IMR-90 (cell line): ENCODE measurements around the gene ANKRD13A. TPM values are rescaled to one million over a fixed set of nuclear protein-coding genes. Genes with fewer than 3 reads are reported as not detected.

Experiments
- ATAC-seq: fragments of 200-7000 bp; cut with Tn5 transposase; 2 replicates; pipeline ENCODE4 v1.9.1; 2020; ENCODE audit warnings: low read depth, mild to moderate bottlenecking, moderate library complexity
- BruUV-seq: library from RNA; stranded (reverse); fragments of 400-500 nt; replicated peaks from 2 replicates; lab custom pipeline; 2021; lab: Mats Ljungman, UMichigan
- CTCF ChIA-PET: fragments of 300-600 bp; formaldehyde crosslinking; extraction: SDS; loops from one replicate; lab custom pipeline; 2021; ENCODE audit warnings: antibody characterized with exemption; lab: Yijun Ruan, JAX
- POLR2A ChIA-PET: fragments of 300-600 bp; sonication (Branson Sonifier 250); formaldehyde crosslinking; loops from one replicate; lab custom pipeline; 2022; ENCODE audit warnings: antibody characterized with exemption; ENCODE audit not compliant: unreplicated experiment; lab: Charles Lee
- DNase-seq: peaks from one replicate; pipeline ENCODE4 v3.0.0; 2013
- H2AFZ ChIP-seq: replicated peaks from 2 replicates; pipeline ENCODE3; 2013; ENCODE audit warnings: low read length, mild to moderate bottlenecking; ENCODE audit not compliant: poor library complexity
- H2AK5ac ChIP-seq: 2 replicates; pipeline ENCODE4 v1.6.1; 2013; ENCODE audit warnings: low read depth, low read length, inconsistent platforms
- H2AK9ac ChIP-seq: replicated peaks from 2 replicates; pipeline ENCODE3; 2013; ENCODE audit warnings: mild to moderate bottlenecking, low read depth, low read length, moderate library complexity; ENCODE audit not compliant: poor library complexity
- H2BK120ac ChIP-seq: 2 replicates; pipeline ENCODE4 v1.6.1; 2013; ENCODE audit warnings: low read depth, low read length, inconsistent platforms
- H2BK15ac ChIP-seq: 3 replicates; pipeline ENCODE4 v1.6.1; 2013; ENCODE audit warnings: low read depth, low read length, inconsistent platforms
- H2BK20ac ChIP-seq: 2 replicates; pipeline ENCODE4 v1.6.1; 2013; ENCODE audit warnings: low read depth, mild to moderate bottlenecking, inconsistent platforms, low read length, moderate library complexity
- H2BK5ac ChIP-seq: 2 replicates; pipeline ENCODE4 v1.6.1; 2013; ENCODE audit warnings: mild to moderate bottlenecking, low read depth, low read length, inconsistent platforms; ENCODE audit not compliant: poor library complexity, severe bottlenecking
- H3K14ac ChIP-seq: replicated peaks from 2 replicates; pipeline ENCODE4 v1.6.1; 2013; ENCODE audit warnings: low read depth, low read length, inconsistent platforms
- H3K18ac ChIP-seq: 2 replicates; pipeline ENCODE4 v1.6.1; 2013; ENCODE audit warnings: low read depth, low read length, control low read depth
- H3K23ac ChIP-seq: 2 replicates; pipeline ENCODE4 v1.6.1; 2013; ENCODE audit warnings: low read depth, low read length, inconsistent platforms
- H3K27ac ChIP-seq: 2 replicates; pipeline ENCODE4 v1.5.1; 2013; ENCODE audit warnings: mild to moderate bottlenecking, control low read depth, low read length; ENCODE audit not compliant: insufficient read depth
- H3K27me3 ChIP-seq: 2 replicates; pipeline ENCODE4 v1.6.1; 2013; ENCODE audit warnings: low read length; ENCODE audit not compliant: control insufficient read depth, insufficient read depth
- H3K36me3 ChIP-seq: 2 replicates; pipeline ENCODE4 v1.6.1; 2013; ENCODE audit warnings: low read length, mixed read lengths; ENCODE audit not compliant: control insufficient read depth, insufficient read depth
- H3K4ac ChIP-seq: 2 replicates; pipeline ENCODE4 v1.6.1; 2013; ENCODE audit warnings: low read depth, low read length, inconsistent platforms
- H3K4me1 ChIP-seq: 2 replicates; pipeline ENCODE4 v1.6.1; 2013; ENCODE audit warnings: low read length, mixed read lengths; ENCODE audit not compliant: control insufficient read depth, insufficient read depth
- H3K4me2 ChIP-seq: 2 replicates; pipeline ENCODE4 v1.6.1; 2013; ENCODE audit warnings: low read depth, mild to moderate bottlenecking, control low read depth, low read length, moderate library complexity
- H3K4me3 ChIP-seq: 2 replicates; pipeline ENCODE4 v1.5.1; 2013; ENCODE audit warnings: low read depth, mild to moderate bottlenecking, control low read depth, low read length, moderate library complexity; ENCODE audit not compliant: insufficient read depth
- H3K56ac ChIP-seq: 2 replicates; pipeline ENCODE4 v1.6.1; 2013; ENCODE audit warnings: low read length, inconsistent platforms; ENCODE audit not compliant: insufficient read depth; ENCODE audit errors: extremely low read depth
- H3K79me1 ChIP-seq, 2 experiments: 2 replicates each; pipeline ENCODE4 v1.6.1; 2013; ENCODE audit warnings: low read length in 2 of 2, inconsistent platforms in 1 of 2, low read depth in 1 of 2
- H3K9ac ChIP-seq: 2 replicates; pipeline ENCODE4 v1.6.1; 2013; ENCODE audit warnings: low read depth, low read length, control low read depth
- H3K9me1 ChIP-seq: 2 replicates; pipeline ENCODE4 v1.6.1; 2013; ENCODE audit warnings: low read length, inconsistent platforms; ENCODE audit not compliant: insufficient read depth
- H3K9me3 ChIP-seq: 2 replicates; pipeline ENCODE4 v1.6.1; 2013; ENCODE audit warnings: low read length; ENCODE audit not compliant: control insufficient read depth, insufficient read depth
- H4K20me1 ChIP-seq: 2 replicates; pipeline ENCODE4 v1.6.1; 2013; ENCODE audit warnings: low read length, inconsistent platforms; ENCODE audit not compliant: insufficient read depth
- H4K5ac ChIP-seq: 2 replicates; pipeline ENCODE4 v1.6.1; 2013; ENCODE audit warnings: mild to moderate bottlenecking, low read depth, low read length, control low read depth
- H4K8ac ChIP-seq, 2 experiments: 2 replicates each; pipeline ENCODE4 v1.6.1; 2013; ENCODE audit warnings: low read depth in 2 of 2, low read length in 2 of 2, control low read depth in 1 of 2, inconsistent platforms in 1 of 2
- H4K91ac ChIP-seq: 2 replicates; pipeline ENCODE4 v1.6.1; 2013; ENCODE audit warnings: low read depth, low read length, inconsistent platforms; ENCODE audit not compliant: insufficient read depth
- BHLHE40 ChIP-seq: fragments of 150-350 bp; IDR thresholded peaks from 2 replicates; pipeline ENCODE4 v1.6.1; 2016; ENCODE audit warnings: mild to moderate bottlenecking, low read depth, low read length
- CEBPB ChIP-seq: IDR thresholded peaks from 2 replicates; pipeline ENCODE4 v1.6.1; 2012; ENCODE audit warnings: low read depth, low read length, improper control_type of control experiment
- CHD1 ChIP-seq: IDR thresholded peaks from 2 replicates; pipeline ENCODE4 v1.6.1; 2012; ENCODE audit warnings: low read depth, low read length, improper control_type of control experiment
- CTCF ChIP-seq: conservative IDR thresholded peaks from 2 replicates; pipeline ENCODE4 v1.5.1; 2012; ENCODE audit warnings: mild to moderate bottlenecking, low read depth, low read length, improper control_type of control experiment
- ELK1 ChIP-seq: fragments of 150-350 bp; IDR thresholded peaks from 2 replicates; pipeline ENCODE4 v1.6.1; 2016; ENCODE audit warnings: low read depth, mild to moderate bottlenecking, low read length, moderate library complexity, borderline replicate concordance
- FOS ChIP-seq: fragments of 150-350 bp; IDR thresholded peaks from 2 replicates; pipeline ENCODE4 v1.6.1; 2016; ENCODE audit warnings: low read depth, low read length
- MAFK ChIP-seq: IDR thresholded peaks from 2 replicates; pipeline ENCODE4 v1.6.1; 2012; ENCODE audit warnings: low read depth, low read length, improper control_type of control experiment
- MAZ ChIP-seq: IDR thresholded peaks from 2 replicates; pipeline ENCODE4 v1.6.1; 2012; ENCODE audit warnings: low read depth, mild to moderate bottlenecking, low read length, improper control_type of control experiment, moderate library complexity, borderline replicate concordance
- MXI1 ChIP-seq: IDR thresholded peaks from 2 replicates; pipeline ENCODE4 v1.6.1; 2012; ENCODE audit warnings: low read depth, mild to moderate bottlenecking, low read length, moderate library complexity, borderline replicate concordance
- NFE2L2 ChIP-seq: fragments of 150-350 bp; IDR thresholded peaks from 2 replicates; pipeline ENCODE4 v1.6.1; 2016; ENCODE audit warnings: low read depth, mild to moderate bottlenecking, low read length
- POLR2A ChIP-seq: IDR thresholded peaks from 2 replicates; pipeline ENCODE4 v1.6.1; 2012; ENCODE audit warnings: mild to moderate bottlenecking, low read depth, low read length
- RAD21 ChIP-seq: IDR thresholded peaks from 2 replicates; pipeline ENCODE4 v1.6.1; 2012; ENCODE audit warnings: low read length, improper control_type of control experiment
- RCOR1 ChIP-seq: IDR thresholded peaks from 2 replicates; pipeline ENCODE4 v1.6.1; 2012; ENCODE audit warnings: mild to moderate bottlenecking, low read length, improper control_type of control experiment; ENCODE audit not compliant: insufficient replicate concordance
- RFX5 ChIP-seq: IDR thresholded peaks from 2 replicates; pipeline ENCODE4 v1.8.0; 2012; ENCODE audit warnings: low read depth, mild to moderate bottlenecking, low read length, moderate library complexity
- SMC3 ChIP-seq: fragments of 150-350 bp; IDR thresholded peaks from 2 replicates; pipeline ENCODE4 v1.6.1; 2016; ENCODE audit warnings: low read depth, mild to moderate bottlenecking, antibody characterized with exemption, low read length, moderate library complexity
- USF2 ChIP-seq: fragments of 150-350 bp; IDR thresholded peaks from 2 replicates; pipeline ENCODE4 v1.6.1; 2017; ENCODE audit warnings: mild to moderate bottlenecking, antibody characterized with exemption, low read length, low read depth
- WGBS, 2 experiments: methylation state at CpG; one replicate each; pipeline versions ENCODE4 v1.1.5 to v1.1.7; 2013; ENCODE audit warnings: missing lambda C conversion rate in 2 of 2; ENCODE audit not compliant: insufficient read length in 1 of 2; ENCODE audit errors: extremely low coverage in 2 of 2; 5-methylcytosine and 5-hydroxymethylcytosine counted together
- dilution Hi-C: fragments of 300-500 bp; cut with HindIII; formaldehyde crosslinking; loops from one replicate; pipeline ENCODE4 v1.14.3; 2018; ENCODE audit warnings: low sequenced_read_pairs; ENCODE audit not compliant: unreplicated experiment
- in situ Hi-C: fragments of 300-500 bp; cut with MboI; formaldehyde crosslinking; loops from 3 replicates; pipeline ENCODE4 v1.14.3; 2019; ENCODE audit warnings: low sequenced_read_pairs, inconsistent platforms, mixed read lengths
- intact Hi-C: fragments of 100-400 bp; cut with micrococcal nuclease; formaldehyde crosslinking; loops from 2 replicates; pipeline ENCODE4 v1.10.0; 2022
- polyA plus RNA-seq, 3 experiments: library from polyadenylated mRNA; depleted of rRNA; stranded (reverse); fragments of >200 nt; gene quantifications; 2 replicates each; pipeline ENCODE4 v1.2.3, GENCODE V29; 2012; ENCODE audit warnings: low replicate concordance in 1 of 3
- total RNA-seq: library from RNA; depleted of rRNA; stranded (reverse); fragments of >200 nt; gene quantifications from 2 replicates; pipeline ENCODE4 v1.2.3, GENCODE V29; 2012

ANKRD13A gene
- total and polyA plus RNA-seq, 2 of the 4 experiments (the other 2 are of a cell fraction) = 299 to 449 TPM

- intact Hi-C loops = no loop called here
Observed at GRCh38 chr12:109988903-109989302, 10.3 kb upstream of the ANKRD13A start.

More at GRCh38 chr12:109988903-109989302, 10.3 kb upstream of the ANKRD13A start:
- peak overlapping the region; percentile 77; the same call in 1 of the 2 replicates for H3K18ac ChIP-seq
- CTCF ChIA-PET = no interaction called here
- dilution Hi-C loops = no loop called here
- H3K14ac ChIP-seq = peak overlapping the region; percentile 52; the same call in 1 of the 2 replicates
- H3K23ac ChIP-seq = peak overlapping the region; percentile 25; the same call in 1 of the 2 replicates
- peaks cover 7% of the 10 kb centered on the region; the same call in 1 of the 2 replicates for H4K20me1 ChIP-seq
- H3K27ac ChIP-seq = peak overlapping the region; percentile 45; the same call in 1 of the 2 replicates
- H2BK20ac ChIP-seq = peak overlapping the region; percentile 66; the same call in 1 of the 2 replicates
- no peak overlapping the region for H3K4me3 ChIP-seq
- H3K9me1 ChIP-seq = peaks cover 11% of the 10 kb centered on the region
- H3K79me1 ChIP-seq = peaks cover 28 to 61% of the 10 kb centered on the region in 2 experiments
- POLR2A ChIA-PET = no interaction called here
- H2AK9ac ChIP-seq = no peak overlapping the region
- WGBS, 2 experiments = 93% methylated on average over 4 of the region's 8 CpGs; no CpG with 5 or more reads in 1 of the 2 experiments
- 0 out of 2 replicates have a peak overlapping the region, but pooled peaks have one; percentile 12 for H4K5ac ChIP-seq
- H3K9ac ChIP-seq = no peak overlapping the region
- H3K56ac ChIP-seq = 0 out of 2 replicates have a peak overlapping the region, but pooled peaks have one; percentile 25
- in situ Hi-C loops = no loop called here
- H2AFZ ChIP-seq = no peak overlapping the region
- no peak for DNase-seq
- no TSS peak for BruUV-seq
- H3K9me3 ChIP-seq = no peaks in the 10 kb centered on the region
- H4K91ac ChIP-seq = no peak overlapping the region
- H2AK5ac ChIP-seq = peak overlapping the region; percentile 81; the same call in 1 of the 2 replicates
- peak overlapping the region; percentile 35; the same call in 1 of the 2 replicates for H2BK120ac ChIP-seq
- H2BK5ac ChIP-seq = peak overlapping the region; percentile 48
- 0 out of 4 replicates have a peak overlapping the region, but pooled peaks of 1 of the 2 experiments have one; percentile 6 for H4K8ac ChIP-seq
- no peaks in the 10 kb centered on the region for H3K27me3 ChIP-seq
- no peak overlapping the region; the same call in 1 of the 2 replicates for H3K4me2 ChIP-seq
- peaks cover 14% of the 10 kb centered on the region for H3K4me1 ChIP-seq
- H3K4ac ChIP-seq = peak overlapping the region; percentile 61; the same call in 1 of the 2 replicates
- TF ChIP-seq MXI1 = no peak
- TF ChIP-seq CHD1 = no peak
- no peak for TF ChIP-seq RFX5
- no peak for TF ChIP-seq FOS
- no peak for TF ChIP-seq CEBPB
- TF ChIP-seq USF2 = no peak
- no peak for TF ChIP-seq BHLHE40
- no peak for TF ChIP-seq CTCF
- no peak for TF ChIP-seq POLR2A
- no peak for TF ChIP-seq RAD21
- TF ChIP-seq ELK1 = no peak
- TF ChIP-seq RCOR1 = no peak
- no peak for TF ChIP-seq MAZ
- TF ChIP-seq MAFK = no peak
- no peak for TF ChIP-seq NFE2L2
- TF ChIP-seq SMC3 = no peak
- H2BK15ac ChIP-seq = peak overlapping the region; percentile 7; the same call in 1 of the 3 replicates
- ATAC-seq = no peak
- peaks cover 20% of the 10 kb centered on the region for H3K36me3 ChIP-seq
